Osteoblast (primary cell): Measurements from ENCODE around the gene LHPP. TPM values are rescaled to one million over a fixed set of nuclear protein-coding genes. Genes with fewer than 3 reads are reported as not detected.

Experiments
- DNase-seq: peaks from one replicate; pipeline ENCODE4 v3.0.0; 2011; ENCODE audit warnings: low spot score, mixed read lengths; ENCODE audit not compliant: insufficient read length; ENCODE audit errors: missing footprints
- H2AFZ ChIP-seq: 2 replicates; pipeline ENCODE4 v1.6.0; 2011; ENCODE audit warnings: mild to moderate bottlenecking, low read length
- H3K27ac ChIP-seq: 2 replicates; pipeline ENCODE4 v1.5.1; 2011; ENCODE audit warnings: mild to moderate bottlenecking, low read depth, low read length, moderate library complexity
- H3K27me3 ChIP-seq: 2 replicates; pipeline ENCODE4 v1.6.0; 2012; ENCODE audit warnings: mild to moderate bottlenecking, control low read depth, inconsistent platforms, low read length, moderate library complexity; ENCODE audit not compliant: insufficient read depth
- H3K36me3 ChIP-seq: 2 replicates; pipeline ENCODE4 v1.5.1; 2011; ENCODE audit warnings: mild to moderate bottlenecking, low read length, control low read depth, moderate library complexity; ENCODE audit not compliant: insufficient read depth
- H3K4me1 ChIP-seq: 2 replicates; pipeline ENCODE4 v1.5.1; 2011; ENCODE audit warnings: mild to moderate bottlenecking, low read length, control low read depth, moderate library complexity; ENCODE audit not compliant: insufficient read depth
- H3K4me2 ChIP-seq: 2 replicates; pipeline ENCODE4 v1.6.0; 2011; ENCODE audit warnings: mild to moderate bottlenecking, low read length; ENCODE audit not compliant: insufficient read depth
- H3K4me3 ChIP-seq: fragments of 200-600 bp; sonication (generic); 3 replicates; pipeline ENCODE4 v1.5.1; 2012; ENCODE audit warnings: mild to moderate bottlenecking, low read length, inconsistent platforms; ENCODE audit not compliant: insufficient read depth
- H3K79me2 ChIP-seq: 2 replicates; pipeline ENCODE4 v1.6.0; 2012; ENCODE audit warnings: mild to moderate bottlenecking, low read length, control low read depth, inconsistent platforms; ENCODE audit not compliant: insufficient read depth
- H3K9me3 ChIP-seq: 2 replicates; pipeline ENCODE4 v1.5.1; 2011; ENCODE audit warnings: low read depth, low read length, control low read depth
- H4K20me1 ChIP-seq: 2 replicates; pipeline ENCODE4 v1.6.0; 2012; ENCODE audit warnings: mild to moderate bottlenecking, low read length, control low read depth; ENCODE audit not compliant: insufficient read depth
- total RNA-seq: library from RNA; depleted of rRNA; stranded (reverse); fragments of >200 nt; gene quantifications from 2 replicates; pipeline ENCODE4 v1.2.3, GENCODE V29; 2012
- TF ChIP-seq, protein P1 (sequence below): IDR thresholded peaks from 2 replicates; pipeline ENCODE4 v1.5.1; 2011; ENCODE audit warnings: mild to moderate bottlenecking, low read depth, low read length, moderate library complexity; ENCODE audit errors: extremely low read depth

LHPP gene
- total RNA-seq, 1 donor: 17.7 TPM

GRCh38 chr10:124464028-124464965 lies 2.7 kb downstream of the LHPP start:
- Histone ChIP-seq H2AFZ (no peak overlapping the region), H3K4me2 (no peak overlapping the region), H3K36me3 (no peaks in the 10 kb centered on the region), H4K20me1 (peaks cover 8% of the 10 kb centered on the region), H3K9me3 (no peaks in the 10 kb centered on the region), H3K4me1 (no peaks in the 10 kb centered on the region), H3K27me3 (no peaks in the 10 kb centered on the region), H3K27ac (no peak overlapping the region), H3K79me2 (no peaks in the 10 kb centered on the region), H3K4me3 (no peak overlapping the region)
- DNase-seq: no peak
- TF ChIP-seq, protein P1, sequence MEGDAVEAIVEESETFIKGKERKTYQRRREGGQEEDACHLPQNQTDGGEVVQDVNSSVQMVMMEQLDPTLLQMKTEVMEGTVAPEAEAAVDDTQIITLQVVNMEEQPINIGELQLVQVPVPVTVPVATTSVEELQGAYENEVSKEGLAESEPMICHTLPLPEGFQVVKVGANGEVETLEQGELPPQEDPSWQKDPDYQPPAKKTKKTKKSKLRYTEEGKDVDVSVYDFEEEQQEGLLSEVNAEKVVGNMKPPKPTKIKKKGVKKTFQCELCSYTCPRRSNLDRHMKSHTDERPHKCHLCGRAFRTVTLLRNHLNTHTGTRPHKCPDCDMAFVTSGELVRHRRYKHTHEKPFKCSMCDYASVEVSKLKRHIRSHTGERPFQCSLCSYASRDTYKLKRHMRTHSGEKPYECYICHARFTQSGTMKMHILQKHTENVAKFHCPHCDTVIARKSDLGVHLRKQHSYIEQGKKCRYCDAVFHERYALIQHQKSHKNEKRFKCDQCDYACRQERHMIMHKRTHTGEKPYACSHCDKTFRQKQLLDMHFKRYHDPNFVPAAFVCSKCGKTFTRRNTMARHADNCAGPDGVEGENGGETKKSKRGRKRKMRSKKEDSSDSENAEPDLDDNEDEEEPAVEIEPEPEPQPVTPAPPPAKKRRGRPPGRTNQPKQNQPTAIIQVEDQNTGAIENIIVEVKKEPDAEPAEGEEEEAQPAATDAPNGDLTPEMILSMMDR: no peak

GRCh38 chr10:124465003-124465776 lies 3.6 kb downstream of the LHPP start:
- H3K36me3 ChIP-seq: no peaks in the 10 kb centered on the region
- peaks cover 11% of the 10 kb centered on the region for H4K20me1 ChIP-seq
- H3K4me1 ChIP-seq: no peaks in the 10 kb centered on the region
- H3K79me2 ChIP-seq: no peaks in the 10 kb centered on the region
- H3K9me3 ChIP-seq: no peaks in the 10 kb centered on the region
- H2AFZ ChIP-seq: no peak overlapping the region
- H3K27ac ChIP-seq: no peak overlapping the region
- no peaks in the 10 kb centered on the region for H3K27me3 ChIP-seq
- no peak overlapping the region for H3K4me2 ChIP-seq
- peak; percentile 73 for DNase-seq
- H3K4me3 ChIP-seq: no peak overlapping the region
- TF ChIP-seq, protein P1: no peak

DNA sequence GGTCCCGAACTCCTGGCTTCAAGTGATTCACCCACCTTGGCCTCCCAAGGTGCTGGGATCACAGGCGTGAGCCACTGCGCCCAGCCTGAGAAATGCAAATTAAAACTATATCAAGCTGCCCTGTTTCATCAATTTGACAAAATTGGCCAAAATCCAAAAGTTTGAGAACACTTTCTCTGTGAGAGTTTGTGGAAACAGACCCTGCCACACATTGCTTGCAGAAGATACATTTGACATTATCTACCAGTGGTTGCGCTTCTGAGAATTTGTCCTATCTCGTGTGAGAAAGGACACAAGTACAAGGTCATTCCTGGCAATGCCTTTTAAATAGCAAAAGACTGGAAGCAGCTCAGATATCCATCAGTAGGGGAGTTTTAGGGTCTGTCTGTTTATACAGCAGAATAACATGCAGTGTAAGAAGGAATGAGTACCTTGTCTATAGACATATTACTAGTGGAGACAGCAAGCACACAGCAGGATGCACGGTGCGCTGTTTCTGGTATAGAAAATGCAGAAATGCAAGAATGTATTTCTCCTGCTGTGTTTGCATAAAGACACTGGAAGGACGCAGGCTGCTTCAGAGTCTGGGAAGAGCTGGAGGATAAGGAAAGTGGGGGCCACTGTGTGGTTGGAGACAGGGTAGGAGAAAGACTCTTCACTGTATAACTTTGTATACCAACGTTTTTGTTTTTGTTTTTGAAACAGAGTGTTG lies 4.3 kb downstream of the LHPP start:
- Histone ChIP-seq H2AFZ (no peak overlapping the region), H3K4me3 (no peak overlapping the region), H4K20me1 (peaks cover 15% of the 10 kb centered on the region), H3K36me3 (no peaks in the 10 kb centered on the region), H3K27me3 (no peaks in the 10 kb centered on the region), H3K79me2 (no peaks in the 10 kb centered on the region), H3K4me2 (no peak overlapping the region), H3K27ac (no peak overlapping the region), H3K9me3 (no peaks in the 10 kb centered on the region), H3K4me1 (no peaks in the 10 kb centered on the region)
- TF ChIP-seq, protein P1: no peak
- DNase-seq: no peak
